ENCODE measurements around the gene GLI3.

Gene GLI3

DNA sequence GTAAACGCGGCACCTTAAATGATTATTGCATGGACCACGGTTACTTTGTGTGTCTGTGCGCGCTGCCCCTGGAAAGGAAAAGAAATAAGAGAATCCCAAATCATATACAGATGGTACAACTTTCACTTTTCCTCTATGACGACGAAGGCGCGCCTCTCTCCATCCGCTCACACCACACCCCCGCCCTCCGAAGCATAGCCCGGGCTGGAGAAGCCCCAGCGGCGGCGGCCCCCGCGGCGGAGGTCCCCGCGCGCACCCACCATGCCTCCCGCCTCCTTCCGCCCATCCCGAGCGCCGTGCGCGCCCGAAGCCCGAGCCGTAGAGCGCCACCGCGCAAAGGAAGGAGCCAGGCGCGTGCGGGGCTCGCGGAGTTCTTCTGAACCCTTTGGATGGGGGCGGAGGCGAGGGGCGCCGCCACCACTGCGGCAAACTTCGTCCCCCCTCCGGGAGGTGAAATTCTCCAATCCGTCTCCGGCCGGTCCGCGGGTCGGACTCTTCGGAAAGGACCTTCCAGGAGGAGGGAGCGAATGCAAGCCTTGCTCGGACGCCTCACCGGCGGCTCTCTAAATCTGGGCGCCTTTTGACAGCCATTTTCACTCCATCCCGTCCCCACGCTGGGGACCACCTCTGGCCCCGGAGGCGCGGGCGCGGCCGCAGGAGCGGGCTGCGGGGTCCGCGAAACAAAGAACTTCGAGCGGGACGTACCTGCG, 588 bp downstream of the GLI3 start:
- DNase-seq (ENCODE audit: low read depth) = no peak

DNA sequence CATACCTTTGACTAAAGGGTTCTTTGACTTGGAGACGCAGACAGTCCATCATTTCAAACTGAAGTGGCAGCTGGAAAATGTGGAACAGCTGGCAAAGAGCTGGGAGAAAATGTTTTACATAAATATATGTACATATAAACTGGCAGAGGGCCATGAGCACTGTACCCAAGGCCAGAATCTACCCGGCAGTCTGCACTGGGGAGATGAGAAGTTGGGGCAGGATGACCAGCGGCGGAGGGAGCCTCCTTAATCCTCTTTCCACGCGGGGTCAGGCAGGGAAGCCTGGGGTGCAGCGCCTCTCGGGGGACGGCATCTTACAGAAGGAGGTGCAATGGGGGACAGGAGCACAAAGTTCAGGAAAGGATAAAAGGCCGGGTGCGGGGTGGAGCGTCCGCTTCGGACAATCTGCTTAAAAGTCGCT, 1.3 kb downstream of the GLI3 start:
- no peak for DNase-seq (ENCODE audit: low read depth)

DNA sequence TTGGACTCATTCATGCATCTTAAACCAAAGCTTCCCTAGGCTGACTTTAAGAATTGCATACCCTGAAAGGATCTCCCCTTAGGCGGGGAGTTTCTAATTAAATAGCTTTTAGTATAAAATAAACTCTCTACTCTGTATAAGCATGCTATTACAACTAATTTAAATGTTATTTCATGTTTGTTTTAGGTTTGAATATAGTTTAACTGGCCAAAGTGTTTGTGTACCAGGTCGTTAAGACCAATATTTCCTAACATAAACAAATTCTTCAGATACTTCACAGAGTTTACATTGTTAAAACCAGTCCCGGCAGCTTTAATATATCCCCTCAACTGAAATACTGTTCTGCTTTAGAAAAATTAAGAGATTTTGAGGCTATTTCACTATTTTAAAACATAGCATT, 2.3 kb downstream of the GLI3 start:
- DNase-seq (ENCODE audit: low read depth) = no peak

DNA sequence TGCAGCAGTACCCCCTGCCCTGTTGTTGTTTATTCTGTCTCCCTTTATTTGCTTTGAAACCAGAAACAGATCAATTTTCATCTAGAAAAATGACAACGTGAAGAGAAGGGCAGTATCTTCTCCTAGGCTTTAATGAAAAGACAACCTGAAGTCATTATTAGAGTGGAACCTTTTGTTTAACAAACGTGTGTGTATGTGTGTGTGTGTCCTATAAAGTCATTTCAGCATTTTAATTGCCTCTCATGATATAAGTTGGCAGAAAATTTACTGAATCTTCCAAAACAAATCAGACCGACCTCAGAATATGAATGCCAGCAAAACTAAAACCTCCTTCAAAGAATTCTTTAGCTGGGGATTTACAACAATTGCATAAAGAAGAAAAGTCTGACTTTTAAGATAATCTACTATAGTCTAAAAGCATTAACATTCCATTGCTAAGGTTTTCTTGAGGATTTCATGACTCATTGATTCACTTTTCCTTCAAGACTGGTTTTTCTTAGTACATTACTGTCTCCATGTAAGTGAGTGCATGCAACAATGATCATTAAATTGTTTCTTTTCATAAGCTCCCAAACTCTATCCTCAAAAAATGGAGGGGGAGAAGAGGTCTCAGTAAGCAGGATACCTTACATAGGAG, 3.2 kb downstream of the GLI3 start:
- DNase-seq (ENCODE audit: low read depth) = no peak

DNA sequence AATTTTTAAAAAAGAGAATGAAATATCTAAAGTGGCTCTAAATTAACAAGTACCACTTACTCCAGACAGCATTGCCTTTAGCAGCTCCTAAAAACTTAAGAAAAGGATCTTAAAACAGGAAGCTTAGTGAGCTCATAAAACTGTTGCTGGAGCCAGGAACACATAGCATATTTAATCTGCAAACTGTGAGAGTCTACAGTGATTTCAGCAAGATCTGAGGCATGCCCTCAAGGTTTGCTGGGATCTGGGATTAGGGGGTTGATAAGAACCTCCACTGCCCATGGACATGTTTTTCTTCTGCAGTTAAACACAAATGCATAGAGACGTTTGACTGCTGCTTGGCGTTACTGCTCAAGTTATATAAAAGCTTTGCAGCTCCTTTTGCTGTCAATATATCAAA, 3.8 kb downstream of the GLI3 start:
- no peak for DNase-seq (ENCODE audit: low read depth)

DNA sequence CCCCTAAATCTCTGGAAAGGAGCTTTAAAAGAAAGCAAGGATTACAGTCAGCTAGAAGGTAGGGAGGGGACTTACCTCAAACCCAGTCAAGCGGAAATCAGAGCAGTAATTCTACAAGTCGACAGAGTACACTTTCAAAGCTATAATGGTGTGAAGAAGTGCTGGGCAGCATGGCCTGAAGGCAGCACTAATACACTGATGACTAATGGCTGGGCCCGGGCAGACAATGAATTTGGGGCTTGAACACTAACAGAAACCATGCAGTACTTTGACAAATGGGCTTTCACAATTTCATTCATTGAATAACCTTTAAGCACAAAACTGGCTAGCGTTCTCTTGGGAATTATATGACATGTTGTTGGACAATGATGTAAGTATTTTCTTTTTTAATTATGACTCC, 4.7 kb downstream of the GLI3 start:
- no peak for DNase-seq (ENCODE audit: low read depth)

DNA sequence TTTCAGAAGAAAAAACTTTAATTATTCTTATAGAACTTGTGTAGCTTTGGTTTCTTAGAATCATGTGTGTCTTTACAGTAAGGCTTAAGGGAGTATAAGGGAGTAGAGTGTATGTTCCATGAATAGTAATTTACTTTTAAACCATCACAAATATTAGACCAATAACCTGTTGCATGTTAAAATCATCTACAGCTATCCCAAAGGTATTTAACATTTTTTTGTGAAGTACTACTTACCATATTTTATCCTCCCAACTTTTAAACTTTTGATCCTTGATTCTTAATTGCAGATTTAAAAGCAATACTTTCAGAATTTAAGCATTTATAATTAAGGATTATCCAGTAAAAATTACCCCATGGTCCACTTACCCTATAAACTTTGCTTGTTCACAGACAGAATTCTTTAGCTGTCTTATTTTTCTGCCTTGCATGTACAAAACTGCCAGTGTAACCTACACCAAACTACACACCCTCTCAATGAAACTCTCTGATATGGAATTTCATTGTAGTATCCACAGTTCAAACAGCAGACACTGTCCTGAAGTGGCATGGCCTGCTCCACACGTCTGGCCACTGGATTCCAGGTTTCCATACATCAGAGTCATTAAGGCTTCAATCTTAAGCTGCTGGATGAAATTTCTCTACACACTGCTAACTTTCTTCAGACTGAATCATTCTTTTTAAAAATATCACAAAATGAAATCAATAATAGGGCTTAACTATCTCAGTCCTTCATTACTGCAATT, 5.8 kb downstream of the GLI3 start:
- no peak for DNase-seq (ENCODE audit: low read depth)

DNA sequence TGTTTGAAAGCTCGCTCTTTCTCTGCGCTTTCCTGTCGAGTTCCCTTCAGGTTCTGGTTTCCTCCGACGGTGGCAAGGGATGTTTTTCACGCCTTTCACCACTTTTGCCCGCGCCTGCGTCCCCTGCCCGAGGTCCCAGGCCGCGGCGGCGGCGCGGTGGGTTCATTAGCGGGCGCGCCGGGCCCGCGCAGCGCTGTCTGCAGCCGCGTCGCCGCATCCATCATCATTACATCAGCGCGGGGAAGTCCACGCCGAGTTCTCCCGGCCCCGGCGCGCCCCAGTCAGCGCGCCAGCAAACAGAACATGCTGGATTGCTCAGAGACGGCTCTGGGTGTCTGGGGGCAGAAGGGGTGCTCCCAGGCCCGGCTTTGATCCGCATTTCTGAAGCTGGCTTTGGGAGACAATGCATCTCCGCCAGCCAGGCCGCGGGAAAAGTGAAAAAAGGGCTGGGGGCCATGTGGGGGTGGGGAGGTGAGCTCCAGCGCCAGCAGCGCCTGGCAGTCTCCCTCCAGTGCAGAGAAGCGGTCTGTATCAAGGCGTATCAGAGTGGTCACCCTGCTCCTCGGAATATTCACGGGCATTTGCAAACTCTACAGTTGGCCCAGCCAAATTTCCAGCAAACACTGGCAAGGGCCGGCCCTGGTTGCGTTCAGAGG, 8.9 kb downstream of the GLI3 start:
- DNase-seq (ENCODE audit: low read depth) = no peak

DNA sequence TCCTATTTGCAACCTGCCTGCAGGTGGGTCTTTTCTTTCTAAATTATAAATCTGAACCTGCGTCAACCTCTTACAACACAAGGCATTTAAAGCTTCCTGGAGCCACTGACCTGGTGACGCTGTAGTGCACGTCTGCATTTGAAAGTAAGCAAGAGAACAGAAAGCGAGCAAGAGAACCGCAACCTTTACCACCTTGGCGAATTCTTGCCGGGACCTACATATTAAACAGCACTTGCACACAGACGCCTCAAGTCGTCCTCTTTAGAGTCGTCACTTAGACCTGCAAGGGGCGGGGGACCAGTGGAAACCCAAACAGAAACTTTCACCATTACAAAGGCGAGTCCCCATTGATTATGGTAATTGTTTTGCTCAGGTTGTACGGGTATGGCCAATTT, 9.5 kb downstream of the GLI3 start:
- no peak for DNase-seq (ENCODE audit: low read depth)

DNA sequence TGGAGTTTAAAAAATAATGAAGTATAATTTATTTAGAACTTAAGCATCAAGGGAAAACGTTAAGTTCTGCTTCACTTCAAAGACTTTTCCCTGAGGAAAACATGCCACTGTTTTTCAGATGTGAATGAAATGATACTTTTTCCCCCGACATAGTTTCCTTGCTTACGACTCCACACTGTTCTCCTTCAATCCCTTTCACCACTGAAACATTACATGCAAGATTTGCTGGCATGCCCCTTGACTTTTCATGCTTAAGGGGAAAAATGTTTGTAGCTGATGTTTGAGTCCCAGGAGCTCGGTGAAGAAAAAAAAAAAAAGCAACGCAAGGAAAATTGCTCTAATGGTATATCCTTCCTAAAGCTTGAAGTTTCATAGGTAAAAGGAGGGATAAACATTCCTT, 10.0 kb downstream of the GLI3 start:
- DNase-seq (ENCODE audit: low read depth) = no peak

DNA sequence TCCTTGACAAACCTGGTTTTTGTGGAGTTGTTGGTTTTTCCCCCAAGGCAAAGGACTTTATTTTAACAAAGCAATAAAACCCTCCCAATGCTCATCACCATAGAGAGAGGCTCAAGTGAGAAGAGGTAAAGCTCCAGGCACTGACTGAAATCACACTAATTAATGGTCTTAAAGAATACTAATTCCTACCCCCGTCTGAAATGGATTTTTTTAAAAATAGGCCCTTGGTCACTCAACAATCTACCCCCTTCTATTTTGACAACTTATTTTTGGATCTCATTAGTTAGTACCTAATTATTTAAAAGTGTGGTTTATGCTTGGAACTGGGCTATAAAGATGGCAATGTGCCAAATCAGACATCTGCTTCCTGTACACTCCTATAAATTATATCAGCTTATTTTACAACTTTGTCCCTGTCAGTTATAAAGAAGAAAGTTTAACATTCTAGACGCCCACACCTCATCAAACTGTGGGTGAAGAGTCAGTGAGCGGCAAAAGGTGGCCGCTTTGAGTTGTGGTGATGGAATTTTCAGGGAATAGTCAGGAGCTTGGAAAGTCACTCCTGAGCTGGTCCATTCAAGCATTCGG, 10.6 kb downstream of the GLI3 start:
- DNase-seq (ENCODE audit: low read depth) = no peak

DNA sequence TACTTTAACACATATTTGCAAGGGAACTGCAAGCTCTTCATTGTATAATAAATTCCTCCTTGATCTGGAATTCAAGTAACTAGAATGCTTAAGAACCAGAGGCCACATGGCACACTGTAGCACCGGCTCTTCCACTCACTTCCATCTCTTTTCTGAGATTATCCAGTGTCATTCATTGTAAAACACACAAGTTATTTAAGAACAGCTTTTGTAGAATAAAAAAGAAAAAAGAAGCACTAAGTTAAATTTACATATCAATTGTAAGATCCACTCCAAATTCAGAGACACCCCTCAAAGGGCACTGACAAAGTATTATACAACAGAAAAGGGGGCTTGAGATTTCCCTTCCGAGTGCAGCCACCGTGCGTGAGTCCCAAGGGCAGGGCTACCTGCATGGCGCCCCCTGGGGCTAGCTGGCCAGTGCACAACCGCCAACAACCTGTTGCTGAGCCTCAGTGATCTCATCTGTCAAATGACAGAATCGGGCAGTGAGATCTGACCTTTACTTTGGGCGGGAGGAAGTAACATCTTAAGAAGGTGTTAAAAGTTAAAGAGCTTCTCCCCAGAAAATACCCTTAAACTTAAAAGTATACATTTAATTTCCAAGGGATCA, 12.5 kb downstream of the GLI3 start:
- no peak for DNase-seq (ENCODE audit: low read depth)

DNA sequence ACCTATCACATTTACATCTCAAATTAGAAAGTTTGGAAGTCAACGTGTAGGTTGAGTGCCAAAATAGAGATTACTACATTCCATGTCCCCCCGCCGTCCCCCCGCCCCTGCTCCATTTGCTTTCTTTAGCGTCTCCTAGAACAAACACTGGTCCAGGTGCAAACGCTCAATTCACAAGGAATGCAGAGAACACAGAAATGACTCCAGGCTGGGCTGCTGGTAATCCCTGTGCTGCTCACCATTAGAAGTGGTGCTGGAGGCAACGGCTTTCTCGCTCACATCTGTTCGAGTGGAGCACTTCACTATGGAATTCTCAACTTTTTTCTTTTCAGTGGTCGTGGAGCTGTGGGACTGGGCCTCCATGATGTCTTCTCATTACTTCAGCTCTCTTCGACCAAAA, 14.1 kb downstream of the GLI3 start:
- no peak for DNase-seq (ENCODE audit: low read depth)

DNA sequence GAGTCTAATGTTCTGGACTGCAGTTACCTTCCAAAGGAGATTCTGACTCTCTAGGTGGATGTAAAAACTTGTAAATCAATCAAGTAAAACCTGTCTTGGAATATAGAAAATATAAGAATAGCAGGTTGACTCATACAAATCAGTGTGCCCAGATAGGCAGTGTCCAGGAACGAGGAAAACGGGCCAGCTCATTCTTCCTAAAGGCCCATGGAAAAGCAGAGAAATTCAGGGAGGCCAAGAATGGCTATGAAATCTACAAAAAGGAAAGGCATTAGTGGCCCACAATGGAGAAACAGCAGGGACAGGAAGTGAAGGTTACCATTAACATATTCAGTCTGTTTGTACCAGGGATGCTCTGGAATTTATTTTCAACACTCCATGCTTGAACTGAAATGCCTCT, 14.9 kb downstream of the GLI3 start:
- DNase-seq (ENCODE audit: low read depth) = no peak

DNA sequence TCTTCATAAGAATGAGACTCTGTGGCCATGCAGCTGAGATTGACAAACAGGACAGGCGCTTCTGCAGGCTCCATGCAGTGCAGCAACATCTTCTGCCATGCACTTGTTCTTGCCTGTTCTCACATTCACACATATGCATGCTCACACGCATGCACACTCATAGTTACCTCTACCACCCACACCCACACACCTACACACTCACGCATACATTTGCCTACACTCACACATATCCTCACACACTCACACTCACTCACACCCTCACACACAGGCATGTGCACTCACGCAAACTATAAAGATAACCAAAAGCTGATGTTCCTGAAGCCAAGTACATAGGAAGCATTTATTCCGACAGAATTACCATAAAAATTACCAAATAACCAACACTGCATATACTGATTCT, 15.7 kb downstream of the GLI3 start:
- DNase-seq (ENCODE audit: low read depth) = no peak

DNA sequence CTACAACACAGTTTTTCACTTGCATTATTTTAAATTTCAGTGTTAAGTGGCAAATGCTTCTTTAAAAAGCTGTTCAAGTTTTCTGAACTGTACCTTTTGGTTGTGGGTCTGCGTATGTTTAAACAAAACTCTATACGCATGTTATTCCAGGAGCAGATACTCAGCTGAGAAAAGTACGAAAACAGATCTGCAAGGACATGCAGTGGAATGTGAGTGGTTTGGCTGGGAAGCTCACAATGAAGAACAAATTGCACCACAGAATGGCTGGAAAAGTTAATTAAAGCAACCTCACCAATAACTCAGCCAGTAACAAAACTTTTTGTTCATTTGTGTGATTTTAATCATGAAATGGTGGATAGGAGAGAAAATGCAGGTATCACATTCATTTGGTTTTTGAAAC, 17.6 kb downstream of the GLI3 start:
- DNase-seq (ENCODE audit: low read depth) = no peak

DNA sequence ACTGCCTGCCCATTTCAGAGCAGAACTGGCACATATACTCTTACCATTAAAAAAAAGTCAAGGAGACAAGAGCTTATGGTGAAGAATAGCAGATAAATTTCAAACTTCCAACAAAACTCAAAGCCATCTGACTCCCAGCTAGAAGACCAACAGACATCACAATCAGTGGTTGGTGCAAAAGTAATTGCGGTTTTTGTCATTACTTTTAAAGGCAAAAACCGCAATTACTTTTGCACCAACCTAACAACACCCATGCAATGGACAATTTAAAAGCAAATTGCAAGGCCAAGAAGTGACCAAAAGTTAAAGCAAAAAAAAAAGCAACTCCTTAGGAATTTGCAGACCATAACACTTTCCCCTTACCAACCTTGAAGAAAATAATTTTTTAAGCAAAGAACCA, 18.8 kb downstream of the GLI3 start:
- DNase-seq (ENCODE audit: low read depth) = no peak

DNA sequence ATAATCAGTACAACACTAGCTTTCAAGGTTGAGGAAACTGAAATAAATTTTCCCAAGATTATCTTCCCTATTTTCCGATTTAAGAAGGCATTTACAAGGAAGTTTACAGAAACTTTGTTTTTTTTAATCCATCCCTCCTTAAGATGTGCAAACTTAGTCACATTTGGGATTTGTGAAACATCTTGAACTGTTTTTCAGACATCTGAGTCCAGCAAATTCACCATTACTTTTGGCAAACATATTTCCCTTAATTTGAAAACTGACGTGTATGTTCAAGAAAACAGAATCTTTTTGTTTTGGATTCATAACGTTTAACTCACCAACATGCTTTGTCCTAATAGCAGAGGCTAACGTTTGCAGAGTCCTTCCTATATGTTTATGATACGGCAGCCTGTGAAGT, 19.5 kb downstream of the GLI3 start:
- DNase-seq (ENCODE audit: low read depth) = no peak

DNA sequence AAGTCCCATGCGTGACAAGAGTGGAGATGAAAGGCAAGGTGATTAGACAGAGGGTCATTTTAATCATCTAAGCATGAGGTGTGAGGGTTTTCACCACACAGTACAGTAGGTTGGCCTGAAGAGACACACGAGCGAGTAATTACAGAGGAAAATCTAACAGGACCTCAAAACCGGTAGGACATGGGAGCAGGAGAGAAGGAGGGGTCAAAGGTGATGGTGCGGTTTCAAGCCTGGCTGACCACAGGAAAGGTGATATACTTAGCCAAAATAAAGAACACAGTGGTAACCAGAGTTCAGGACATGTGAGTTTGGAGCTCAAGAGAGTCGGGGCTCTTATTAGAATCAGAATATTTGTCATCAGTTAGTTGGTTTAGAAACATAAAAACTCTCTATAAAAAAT, 20.0 kb downstream of the GLI3 start:
- no peak for DNase-seq (ENCODE audit: low read depth)

DNA sequence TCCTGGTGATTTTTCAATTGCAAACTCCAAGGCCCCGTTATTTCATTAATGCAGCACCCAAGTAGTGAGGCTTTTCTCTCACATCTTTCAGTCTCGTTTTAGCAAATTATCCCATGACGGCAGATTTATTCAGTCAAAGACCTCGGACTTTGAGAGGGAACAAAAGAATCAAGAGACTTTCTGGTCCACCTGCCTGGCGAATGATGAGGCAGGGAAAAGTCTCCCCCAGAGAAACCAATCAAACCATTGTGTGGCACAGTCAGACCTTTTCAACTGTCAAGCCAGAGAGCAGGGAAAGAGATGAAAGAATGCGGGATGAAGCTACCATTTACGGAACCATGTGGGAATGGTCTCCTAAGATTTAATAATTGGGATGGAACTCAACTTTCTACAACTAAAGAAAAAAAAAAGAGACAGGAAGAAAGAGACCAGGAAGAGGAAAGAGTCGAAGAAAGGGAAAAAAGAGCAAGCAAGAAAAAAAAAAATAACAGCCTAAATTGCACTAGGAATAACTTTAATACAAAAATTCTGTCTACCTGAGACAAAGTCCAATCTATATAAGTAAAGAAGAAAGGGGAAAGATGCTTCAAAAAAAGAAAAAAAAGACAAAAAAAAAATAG, 22.8 kb downstream of the GLI3 start:
- no peak for DNase-seq (ENCODE audit: low read depth)

DNA sequence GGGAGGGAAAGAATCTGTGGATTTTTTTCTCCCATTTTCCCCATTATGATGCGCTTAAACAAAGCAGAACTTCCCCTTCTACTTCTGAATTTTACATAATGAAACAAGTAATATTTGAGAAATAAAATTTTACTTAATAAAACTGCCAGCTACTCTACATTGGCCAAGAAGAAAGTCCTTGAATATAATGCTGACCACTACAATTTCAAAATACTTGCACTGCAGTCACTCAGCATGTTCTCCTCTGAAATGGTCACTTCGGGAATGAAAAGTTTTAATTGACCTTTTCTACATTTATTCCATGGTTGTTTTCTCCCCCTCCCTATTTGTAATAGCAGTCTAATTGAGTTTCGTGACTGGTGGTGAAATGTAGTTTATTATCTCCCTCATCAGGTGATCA, 23.9 kb downstream of the GLI3 start:
- no peak for DNase-seq (ENCODE audit: low read depth)
